G401.6 (cell line): ENCODE data around the gene FOXN3.

Experiments
- FAIRE-seq: peaks from 2 replicates; lab custom pipeline; 2012; peaks lifted over from hg19 to GRCh38; lab: Jason Lieb, UNC

The FOXN3 gene

DNA sequence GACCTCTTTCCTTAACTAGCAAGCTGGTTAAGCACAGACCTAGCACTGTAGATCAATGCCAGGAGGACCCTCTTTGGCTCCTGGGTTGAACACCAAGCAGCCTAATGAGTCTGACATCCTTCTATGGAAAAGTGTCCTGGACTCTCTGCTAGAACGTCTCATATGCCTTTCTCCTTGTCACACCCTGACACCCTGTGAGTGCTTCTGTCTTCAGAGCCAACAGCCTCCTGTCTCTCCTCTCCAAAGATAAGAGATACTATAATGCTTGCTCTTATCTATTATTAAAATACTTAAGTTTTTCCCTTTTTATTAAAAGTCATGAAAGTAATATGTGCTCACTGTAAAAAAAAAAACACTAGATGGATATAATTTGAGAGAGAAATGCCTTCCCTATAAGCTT lies 222.7 kb downstream of the FOXN3 start:
- FAIRE-seq = no peak

DNA sequence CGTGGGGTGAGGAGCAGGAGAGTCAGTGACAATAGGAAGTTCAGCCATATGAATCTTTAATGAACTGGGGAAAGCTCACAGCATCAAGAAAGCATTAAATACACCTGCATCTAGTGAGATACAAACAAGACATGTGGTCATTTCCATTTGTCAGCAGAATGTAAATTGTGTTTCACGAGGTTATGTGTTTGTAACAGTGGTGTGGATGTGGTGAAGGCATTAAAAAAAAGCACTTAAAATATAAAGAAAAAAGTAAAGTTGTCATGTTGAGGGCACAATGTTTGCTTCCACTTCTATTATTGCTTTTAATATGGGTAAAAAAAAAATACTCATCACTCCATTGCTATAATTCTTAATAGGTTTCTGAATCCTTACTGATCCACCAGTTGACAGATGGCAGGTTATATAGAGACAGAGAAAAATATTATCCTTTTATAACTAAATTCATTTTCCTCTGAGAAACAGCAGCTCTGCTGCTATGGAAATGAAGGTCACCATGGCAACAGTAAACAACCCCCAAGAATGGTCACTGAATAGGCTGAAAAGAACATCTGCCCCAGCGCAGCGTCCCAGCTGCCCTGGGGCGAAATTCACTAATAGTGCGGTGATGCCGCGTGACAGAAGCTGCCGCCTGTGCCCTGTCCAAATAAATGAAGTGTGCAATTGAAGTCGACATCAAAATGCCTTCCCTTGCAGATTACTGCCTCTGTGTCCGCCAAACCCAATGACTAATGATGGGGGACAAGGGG lies 226.1 kb downstream of the FOXN3 start:
- no peak for FAIRE-seq

DNA sequence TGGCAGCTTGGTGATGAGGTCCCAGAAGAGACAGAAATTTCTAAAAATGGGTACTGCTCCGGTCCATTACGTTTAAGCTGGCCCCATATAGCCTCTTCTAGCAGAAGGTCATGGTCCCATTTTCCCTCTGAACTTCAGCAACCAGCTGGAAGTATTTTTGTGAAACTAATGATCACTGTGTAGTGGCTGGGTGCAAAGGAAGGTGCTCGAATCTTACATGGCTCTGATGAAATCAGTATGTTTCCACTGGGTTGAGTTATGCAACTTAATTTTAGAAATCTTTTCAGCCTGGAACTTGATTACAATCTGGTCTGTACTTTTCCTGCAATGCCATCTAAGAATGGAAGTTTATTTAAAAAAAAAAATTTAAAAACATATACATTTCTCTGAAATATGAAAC lies 228.5 kb downstream of the FOXN3 start:
- no peak for FAIRE-seq

DNA sequence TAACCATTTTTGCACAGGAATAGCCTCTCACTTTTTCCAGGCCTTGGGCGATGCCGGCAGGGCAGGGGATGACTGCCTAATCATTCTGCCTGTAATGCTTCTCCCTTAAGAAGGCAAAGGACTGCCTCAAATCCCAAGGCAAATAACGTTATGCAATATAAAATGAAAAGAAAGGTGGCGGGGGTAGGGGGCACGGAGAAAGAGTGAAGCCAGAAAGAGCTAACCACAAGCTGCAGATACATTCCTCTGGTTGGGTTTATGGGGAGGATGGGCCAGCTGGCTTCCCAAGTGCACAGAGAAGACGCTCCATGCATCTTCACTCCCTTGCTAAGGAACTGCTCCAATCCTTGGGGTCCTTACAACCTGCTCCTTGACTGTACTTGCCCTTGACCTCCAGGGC lies 229.5 kb downstream of the FOXN3 start:
- FAIRE-seq = no peak

DNA sequence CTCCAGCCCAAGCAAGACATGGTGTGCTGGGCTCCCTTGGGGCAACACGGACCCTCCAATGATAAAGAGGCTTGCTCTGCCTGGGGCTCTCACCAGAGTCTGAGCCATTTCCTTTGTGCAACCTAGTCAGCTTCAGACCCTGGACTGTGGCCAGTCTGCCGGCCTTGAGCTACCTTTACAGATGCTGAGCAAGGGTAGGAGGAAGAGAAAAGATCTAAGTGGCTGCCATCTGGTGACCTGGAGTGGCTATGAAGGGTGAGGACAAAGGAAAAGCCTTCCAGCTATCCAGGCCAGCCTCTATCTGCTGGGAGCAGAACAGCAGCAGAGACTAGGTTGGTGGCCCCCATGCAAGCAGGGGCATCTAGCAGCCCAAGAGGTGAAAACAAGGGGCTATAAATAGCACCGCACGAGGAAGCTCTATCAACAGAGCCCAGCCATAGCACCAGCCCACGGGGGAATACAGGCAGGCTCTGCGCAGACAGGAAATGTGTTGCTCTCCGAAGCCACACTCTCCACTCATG lies 230.1 kb downstream of the FOXN3 start:
- no peak for FAIRE-seq

DNA sequence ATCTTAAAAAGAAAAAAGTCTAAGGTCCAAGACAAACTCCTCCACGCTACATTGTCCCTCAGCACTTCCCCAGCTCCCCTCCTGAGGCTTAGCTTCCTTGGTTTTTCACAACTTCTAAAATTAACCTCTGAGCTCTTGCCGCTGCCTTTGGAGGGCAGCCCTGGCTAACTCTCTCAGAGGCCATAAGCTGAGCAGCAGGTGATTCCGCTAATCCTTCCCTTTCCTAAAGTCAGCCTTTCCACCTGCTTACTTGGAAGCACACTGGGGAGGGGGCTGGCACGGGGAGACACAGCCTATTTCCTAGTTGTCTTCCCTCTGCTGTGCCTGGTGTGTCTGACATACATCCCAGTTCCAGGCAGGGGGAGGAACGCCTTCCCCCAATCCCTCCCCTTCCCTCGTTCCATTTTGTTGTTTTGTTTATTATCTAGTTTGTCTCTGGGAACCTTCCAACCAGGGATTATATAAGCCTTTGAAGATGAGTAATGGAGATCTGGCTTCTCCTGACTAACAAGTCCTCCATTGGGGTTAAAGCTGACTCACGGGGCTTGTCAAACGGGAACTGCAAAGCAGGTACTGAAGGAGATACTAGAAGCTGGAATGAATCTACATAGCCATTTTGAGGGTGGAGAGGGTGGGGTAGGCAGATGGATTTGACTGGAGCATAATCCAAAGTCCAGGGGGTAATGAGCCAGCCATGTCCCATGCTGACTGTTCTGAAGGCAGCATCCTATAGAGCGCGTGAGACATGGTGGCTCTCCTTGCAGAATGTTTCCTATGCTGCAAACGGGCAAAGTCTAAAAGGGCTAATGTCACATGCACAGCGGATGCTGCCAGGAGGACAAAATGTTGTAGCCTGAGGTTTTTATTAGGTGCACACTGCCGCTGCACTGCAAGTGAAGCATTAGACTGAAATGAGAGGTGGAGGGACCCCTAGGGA lies 230.8 kb downstream of the FOXN3 start:
- FAIRE-seq = no peak

DNA sequence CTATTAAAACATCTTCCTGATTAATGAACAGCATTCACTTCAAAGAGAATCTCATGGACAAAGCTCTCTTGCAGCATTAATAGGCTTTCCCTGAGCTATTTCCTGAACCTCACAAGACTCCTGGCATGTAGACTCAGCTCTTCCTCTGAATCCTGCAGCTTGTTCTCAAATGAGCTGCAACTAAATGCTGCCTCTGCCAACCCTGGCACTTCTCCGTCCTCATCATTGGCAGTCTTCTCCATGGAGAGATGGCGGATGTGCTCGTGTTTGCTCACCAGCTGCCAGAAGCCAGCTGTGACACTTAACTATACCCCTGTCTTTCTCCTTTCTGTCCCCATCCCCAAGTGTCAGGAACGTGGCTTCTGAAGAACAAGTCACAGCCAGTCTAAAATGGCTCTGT lies 232.1 kb downstream of the FOXN3 start:
- FAIRE-seq = no peak

DNA sequence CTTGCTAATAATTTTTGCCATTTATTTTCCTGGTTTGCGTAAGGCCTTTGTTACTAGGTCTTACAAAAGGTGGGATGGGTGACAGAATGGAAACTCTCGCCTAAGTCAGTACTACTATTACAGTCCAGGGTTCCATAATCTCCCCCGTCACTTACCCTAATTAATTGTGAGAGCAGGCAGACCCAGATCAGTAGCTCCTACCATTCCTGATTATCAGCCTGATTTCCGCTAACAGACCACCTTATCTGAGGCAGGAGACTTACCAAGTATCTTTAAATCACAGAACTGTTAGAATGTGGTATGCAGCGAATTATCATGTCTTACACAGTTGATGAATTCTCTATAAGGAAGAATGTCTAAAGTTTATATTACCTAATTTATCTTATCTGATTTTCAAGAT lies 234.7 kb downstream of the FOXN3 start:
- no peak for FAIRE-seq

DNA sequence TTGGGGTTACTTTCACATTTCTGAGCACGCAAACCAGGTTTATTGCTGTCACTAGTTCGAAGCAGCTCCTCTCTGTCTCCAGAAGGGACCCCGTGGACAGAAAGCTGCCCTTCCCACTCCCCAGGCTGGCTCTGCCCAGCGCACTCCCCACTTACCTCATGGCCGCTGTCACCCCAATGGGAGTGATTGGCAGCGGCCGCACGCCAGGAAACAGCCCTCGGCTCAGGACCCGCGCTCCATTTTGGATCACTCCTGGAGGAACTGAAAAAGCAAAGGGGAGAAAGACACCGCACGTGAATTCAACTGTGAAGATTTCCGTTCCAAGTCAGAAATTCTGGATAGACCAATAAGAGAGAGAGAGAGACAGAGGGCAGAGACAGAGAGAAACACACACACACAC lies 236.5 kb downstream of the FOXN3 start:
- no peak for FAIRE-seq

DNA sequence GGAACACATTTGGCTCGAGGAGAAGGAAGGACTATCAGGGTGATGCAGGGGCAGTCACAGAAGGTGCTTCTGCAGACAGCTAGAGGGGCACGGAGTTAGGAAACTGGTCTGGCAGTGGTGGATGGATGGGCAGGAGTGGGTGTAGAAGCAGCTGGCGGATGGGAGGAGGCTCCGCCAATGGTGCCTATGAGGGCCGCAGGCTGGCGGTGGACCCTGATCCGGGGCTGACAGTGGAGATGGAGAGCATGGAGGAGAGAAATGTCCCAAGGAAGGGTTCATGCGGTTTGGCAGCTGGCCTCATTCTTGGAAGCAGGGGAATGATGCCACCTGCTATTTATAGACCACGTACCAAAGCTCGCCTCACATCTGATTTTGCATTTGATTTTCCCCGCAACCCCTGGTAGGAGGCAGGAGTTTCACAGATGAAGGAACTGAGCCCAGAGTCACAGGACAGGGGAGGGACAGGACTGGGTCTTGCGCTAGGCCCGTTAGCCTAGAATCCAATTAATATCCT lies 237.1 kb downstream of the FOXN3 start:
- no peak for FAIRE-seq

DNA sequence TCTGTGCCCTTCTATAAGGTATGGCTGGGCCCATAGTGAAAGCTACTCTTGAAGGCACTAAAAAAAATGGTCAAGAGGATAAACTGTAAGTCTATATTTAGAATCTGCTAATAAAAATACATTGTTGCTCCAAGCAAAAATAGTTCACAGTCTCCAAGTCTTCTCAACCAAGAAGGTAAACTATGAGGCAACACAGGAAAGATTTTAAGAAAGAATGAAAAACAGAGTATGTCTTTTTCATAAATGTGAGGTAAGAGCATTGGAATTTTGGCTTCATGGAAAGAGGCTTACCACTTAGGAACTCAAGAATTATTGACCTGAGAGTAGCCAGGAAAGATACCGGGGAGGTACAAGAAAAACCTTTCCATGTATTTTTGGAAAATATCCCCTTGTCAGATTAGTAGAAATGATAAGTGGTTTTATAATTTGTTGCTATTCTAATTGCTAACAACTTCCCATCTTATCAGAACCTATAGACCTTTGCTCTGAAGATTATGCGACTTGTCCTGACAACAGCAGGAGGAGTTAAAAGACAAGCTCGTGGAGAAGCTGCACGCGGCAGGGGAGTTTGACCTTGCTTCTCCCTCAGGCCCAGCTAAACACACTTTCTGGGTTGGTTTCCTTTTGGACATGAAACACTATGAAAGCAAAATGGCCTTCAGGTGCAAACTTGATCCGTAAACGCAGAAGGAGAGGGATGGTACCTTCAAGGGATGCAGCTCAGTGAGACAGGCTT lies 238.1 kb downstream of the FOXN3 start:
- FAIRE-seq = no peak

DNA sequence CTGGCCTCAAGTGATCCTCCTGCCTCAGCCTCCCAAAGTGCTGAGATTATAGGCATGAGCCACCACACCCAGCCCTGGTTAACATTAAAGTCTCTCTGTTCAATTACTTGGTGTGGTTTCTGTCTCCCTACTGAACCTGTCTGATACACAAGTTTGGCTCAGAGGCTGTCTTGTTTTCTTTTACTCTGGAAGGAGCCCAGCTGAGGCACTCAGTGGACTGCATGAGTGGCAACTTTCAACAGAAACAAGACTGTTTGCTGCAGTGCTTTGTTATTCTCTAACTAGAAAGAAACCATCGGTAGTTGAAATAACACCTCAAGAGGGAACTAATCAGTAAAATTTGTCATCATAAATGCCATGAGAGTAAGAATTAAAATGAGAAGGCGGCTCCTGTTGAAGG lies 238.7 kb downstream of the FOXN3 start:
- FAIRE-seq = no peak

DNA sequence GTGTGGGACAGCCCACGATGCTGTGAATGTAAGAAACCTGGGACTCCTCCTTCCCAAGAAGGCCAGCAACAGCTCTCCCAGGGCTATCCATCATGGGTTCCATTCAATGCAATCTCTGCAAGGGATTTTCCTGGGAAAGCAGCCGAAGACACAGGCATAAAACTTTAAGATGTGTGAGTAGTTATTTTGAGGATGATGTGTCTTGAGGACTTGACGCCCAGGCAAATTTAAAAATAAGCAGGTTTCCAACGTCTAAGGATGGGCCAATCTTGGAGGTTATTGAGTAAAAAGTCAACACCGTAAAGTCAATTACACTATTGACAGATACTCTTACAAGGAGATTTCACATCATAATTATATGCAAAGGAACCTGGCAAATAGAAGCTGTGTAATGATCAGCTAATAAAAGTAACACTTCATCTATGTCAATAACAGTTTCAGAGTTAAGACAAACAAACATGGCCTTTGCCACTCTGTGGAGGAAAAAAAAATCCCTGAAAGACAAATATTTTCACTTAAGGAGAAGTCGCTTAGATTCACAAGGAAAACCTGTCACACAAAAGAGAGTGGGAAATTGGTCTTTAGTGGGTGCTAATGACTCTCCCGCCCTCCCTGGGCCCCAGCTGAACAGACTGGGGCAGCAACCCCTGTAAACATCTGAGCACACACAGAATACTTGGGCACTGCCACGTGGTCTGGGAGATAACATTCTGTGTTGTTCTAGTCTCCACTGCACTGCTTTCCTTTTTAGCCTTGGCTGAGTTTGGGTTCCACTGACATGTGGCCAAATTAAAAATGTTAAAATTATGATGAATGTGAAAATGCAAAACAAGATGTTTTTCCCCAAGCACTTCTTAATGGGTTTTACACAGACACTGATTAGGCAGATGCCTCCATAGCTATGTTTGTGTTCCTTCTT lies 240.9 kb downstream of the FOXN3 start:
- no peak for FAIRE-seq

DNA sequence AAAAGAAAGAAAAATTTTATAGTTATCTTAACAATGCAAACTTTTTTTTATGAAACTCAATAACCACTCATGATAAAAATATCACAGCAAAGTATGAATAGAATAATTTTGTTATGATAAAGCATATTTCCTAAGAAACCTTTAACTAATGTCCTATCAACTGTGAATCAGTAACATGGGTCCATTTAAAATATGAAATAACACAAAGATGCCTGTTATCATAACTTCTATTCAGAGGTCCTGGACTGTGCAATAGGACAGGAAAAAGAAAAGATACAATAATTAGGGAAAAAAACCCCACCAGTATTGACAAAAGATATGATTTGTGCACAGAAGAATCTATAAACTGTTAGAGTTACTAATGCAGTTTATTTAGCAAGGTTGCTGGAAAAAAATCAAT lies 245.4 kb downstream of the FOXN3 start:
- FAIRE-seq = peak; percentile 17

DNA sequence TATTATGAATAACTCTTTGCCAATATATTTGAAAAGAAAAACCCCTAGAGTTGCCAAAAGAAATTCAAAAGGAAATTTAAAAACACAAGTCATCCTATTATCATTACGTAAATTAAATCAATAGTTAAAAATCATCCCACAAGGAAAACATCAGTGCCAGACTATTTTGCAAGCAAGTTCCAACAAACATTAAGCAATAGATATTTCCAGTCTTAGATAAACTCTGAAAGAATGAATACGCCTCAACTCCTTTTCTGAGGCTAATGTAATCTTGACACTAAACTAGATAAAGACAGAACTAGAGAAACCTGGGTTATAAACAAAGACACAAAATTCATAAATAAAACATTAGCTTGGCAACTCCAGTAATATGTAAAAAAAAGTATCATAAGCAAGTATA lies 245.9 kb downstream of the FOXN3 start:
- no peak for FAIRE-seq

DNA sequence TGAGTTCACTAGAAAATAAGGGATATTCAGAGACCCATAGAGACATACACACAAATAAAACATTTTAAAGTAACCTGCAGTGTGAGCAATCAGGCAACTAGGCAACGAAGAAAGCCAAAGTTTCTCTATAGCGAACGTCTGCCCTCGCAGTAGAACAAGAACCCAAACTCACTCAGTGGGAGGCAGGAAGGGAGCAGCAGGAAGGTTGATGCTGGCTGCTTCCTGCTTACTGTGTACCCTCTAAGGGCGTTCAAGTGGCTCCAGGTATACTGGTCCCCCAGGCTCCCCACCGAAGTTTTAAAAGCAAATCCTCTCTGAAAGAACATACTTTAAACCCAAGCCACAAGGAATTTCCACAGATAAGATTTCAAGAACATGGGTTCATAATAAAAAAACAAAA lies 249.3 kb downstream of the FOXN3 start:
- no peak for FAIRE-seq

DNA sequence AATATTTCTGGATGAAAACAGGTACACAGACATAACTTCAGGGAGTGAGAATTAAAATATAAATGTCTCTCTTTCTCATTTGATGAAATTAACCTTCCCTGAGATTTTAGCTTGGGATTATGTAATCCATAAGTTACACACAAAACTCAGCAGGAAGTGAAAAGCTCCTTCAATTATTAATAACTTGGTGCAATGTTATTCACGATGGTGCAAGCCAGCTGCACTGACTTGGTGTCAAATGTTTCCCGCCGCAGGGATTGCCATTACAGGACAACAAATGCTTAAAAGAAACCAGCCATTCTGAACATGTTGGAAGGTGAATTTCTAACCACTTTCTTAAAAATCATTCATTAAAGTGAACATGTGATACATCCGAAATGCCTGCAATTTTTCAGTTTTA lies 250.4 kb downstream of the FOXN3 start:
- no peak for FAIRE-seq

DNA sequence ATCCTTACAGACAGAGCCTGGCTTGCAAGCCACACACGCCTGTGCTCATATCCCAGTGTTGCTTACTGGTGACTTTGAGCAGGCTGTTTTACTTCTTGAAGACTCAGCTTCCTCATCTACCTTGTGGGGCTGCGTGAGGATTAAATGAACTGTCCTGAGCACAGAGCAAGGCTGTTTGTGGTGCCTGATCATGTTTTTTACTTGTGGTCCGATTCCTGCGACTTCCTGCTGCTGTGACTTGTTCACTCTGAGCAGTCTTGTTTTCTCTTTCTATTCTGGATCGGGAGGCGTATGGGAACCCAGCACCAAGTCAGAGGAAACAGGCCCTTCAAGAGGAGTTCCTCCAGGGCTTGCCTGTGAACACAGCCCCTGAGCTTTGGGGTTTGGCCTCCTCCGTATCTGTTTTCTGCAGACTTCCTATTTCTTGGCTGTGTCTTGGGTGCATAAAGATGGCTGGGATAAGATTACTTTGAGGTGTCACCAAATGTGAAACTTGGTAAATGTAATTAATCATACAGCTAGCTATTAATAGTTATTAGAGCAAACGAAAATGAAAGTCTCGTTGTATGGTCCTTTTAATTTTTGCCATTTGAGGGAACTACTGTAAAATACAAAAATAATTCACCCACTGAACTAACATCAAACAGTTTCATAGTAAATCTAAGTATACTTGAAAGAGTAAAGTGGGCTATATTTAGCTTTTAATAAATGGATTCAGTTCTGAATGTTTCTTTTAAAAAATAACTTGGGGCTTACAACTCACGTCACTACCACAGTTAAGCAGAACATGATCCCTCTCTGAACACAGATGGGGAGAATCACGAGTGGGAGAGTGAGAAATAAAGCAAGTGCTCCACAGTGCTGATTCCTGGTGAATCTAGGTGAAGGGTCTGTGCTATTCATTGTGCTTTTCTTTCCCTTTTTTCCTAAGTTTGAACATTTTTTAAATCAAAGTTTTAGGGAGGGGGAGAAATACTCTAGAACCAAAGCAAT lies 251.5 kb downstream of the FOXN3 start:
- FAIRE-seq = no peak

DNA sequence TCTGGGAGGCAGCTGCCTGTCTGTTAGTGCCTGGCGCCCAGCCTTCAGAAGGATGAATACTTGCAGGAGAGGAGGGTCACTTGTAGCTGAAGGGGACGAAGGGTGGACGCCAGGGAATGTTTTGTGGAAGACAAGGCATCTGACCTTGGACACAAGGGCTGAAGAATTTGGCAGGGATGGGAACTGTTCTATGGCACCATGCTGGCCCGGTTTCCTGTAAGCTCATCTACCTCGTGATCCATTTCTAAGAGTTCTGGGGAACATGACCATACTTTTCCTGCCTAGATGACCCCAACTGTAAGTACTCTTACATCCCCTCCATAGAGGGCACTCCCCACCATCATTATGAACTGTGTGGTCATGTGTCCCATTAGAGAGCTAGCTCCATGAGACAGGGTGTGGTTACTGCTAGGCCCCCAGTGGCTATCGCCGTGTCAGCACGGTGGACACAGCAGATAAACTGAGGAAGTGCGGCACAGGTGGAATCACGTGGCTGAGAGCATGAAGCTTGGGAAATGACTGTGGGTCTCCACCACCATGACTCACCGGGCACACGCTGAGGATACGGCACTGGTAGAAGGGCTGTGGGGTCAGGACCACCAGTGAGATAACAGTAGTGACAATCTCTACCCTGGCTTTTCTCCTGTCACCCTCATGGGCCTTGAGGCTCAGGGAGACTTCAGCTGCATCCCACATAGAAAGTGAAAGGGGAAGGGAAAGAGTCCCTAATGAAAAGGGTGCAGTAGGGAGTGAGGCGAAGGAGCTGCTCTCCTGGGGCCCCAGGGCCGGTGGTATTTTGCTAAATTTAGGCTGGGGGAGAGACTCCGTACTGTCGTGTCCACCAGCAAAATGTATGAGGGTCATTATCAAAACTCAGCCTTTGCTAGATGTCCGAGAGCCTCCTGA lies 252.6 kb downstream of the FOXN3 start:
- FAIRE-seq = no peak
